MM.1S (cell line): ENCODE data around the gene CEP85.

ENCODE experiments used
- EZH2 ChIP-seq: fragments of 300-600 bp; sonication (generic); optimal IDR thresholded peaks from 2 replicates; pipeline ENCODE3; 2017; ENCODE audit warnings: low read depth, mild to moderate bottlenecking, antibody characterized with exemption, low read length, mixed read lengths
- EZH2phosphoT487 ChIP-seq: fragments of 300-600 bp; sonication (generic); IDR thresholded peaks from 2 replicates; pipeline ENCODE4 v1.6.1; 2018; ENCODE audit warnings: antibody characterized with exemption, low read length
- TF ChIP-seq, protein P1 (sequence below): fragments of 300-600 bp; sonication (generic); IDR thresholded peaks from 2 replicates; pipeline ENCODE4 v1.5.1; 2016; ENCODE audit warnings: antibody characterized with exemption, low read length, mixed read lengths

DNA sequence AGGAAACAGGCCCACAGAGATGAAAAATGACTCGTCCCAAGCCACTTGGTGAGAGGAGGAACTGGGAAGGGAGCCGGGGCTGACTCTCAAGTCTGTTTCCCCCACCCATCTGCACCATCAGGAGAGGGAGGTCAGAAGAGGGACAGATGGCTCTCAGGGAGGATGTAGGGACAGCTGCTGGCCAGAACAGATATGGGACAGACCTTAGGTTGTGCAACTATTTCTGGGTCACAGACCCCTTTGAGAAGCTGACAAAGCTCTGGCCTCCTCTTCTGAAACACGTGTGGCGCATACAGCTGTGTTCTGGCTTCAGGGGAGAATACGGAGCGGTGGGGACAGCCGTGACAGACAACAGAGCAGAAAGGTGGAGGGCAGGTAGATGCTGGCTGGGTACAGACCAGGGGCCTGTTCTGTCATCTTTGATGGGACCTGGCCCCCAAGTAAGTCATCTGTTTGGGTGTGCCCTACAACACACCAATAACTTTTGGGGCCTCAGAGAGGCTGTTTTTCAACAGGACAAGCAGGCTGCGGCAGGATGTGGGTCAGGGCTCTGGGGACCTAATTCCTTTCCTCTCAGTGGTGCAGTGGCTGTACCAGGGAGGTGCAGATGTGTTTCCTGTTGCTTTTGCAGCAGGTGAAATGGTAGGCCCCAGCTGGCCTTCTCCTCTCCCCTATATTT is 53.2 kb downstream of the CEP85 start:
- TF ChIP-seq EZH2, result no peak
- TF ChIP-seq, protein P1, sequence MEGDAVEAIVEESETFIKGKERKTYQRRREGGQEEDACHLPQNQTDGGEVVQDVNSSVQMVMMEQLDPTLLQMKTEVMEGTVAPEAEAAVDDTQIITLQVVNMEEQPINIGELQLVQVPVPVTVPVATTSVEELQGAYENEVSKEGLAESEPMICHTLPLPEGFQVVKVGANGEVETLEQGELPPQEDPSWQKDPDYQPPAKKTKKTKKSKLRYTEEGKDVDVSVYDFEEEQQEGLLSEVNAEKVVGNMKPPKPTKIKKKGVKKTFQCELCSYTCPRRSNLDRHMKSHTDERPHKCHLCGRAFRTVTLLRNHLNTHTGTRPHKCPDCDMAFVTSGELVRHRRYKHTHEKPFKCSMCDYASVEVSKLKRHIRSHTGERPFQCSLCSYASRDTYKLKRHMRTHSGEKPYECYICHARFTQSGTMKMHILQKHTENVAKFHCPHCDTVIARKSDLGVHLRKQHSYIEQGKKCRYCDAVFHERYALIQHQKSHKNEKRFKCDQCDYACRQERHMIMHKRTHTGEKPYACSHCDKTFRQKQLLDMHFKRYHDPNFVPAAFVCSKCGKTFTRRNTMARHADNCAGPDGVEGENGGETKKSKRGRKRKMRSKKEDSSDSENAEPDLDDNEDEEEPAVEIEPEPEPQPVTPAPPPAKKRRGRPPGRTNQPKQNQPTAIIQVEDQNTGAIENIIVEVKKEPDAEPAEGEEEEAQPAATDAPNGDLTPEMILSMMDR, result no peak
- no peak for TF ChIP-seq EZH2phosphoT487
